Measurements from ENCODE around the gene MSI2. TPM values are rescaled to one million over a fixed set of nuclear protein-coding genes. Genes with fewer than 3 reads are reported as not detected.

Gene MSI2
- total and polyA plus RNA-seq, 2 experiments from 2014 or later = 18.9 to 41.8 TPM

- TF ChIP-seq ZNF462 (CRISPR knock-in tag; IDR thresholded peaks at IDR 0.05) (no peak), CTCF (conservative IDR thresholded peaks at IDR 0.05; ENCODE audit: low read depth in 2 of 2) (no peak), STAT1 (IDR thresholded peaks at IDR 0.05; ENCODE audit: unreplicated experiment) (no peak), ZNF114 (CRISPR knock-in tag; IDR thresholded peaks at IDR 0.05) (no peak), EZH2 (IDR thresholded peaks at IDR 0.05; ENCODE audit: low read depth, unreplicated experiment) (no peak), REST (IDR thresholded peaks at IDR 0.05; ENCODE audit: unreplicated experiment) (no peak), ZNF331 (CRISPR knock-in tag; IDR thresholded peaks at IDR 0.05; ENCODE audit: low read depth) (no peak)
Observed at GRCh38 chr17:57550016-57550415, 293.7 kb downstream of the MSI2 start (continued).

Data from GM23338 (cell line).